K562 (cell line): ENCODE results near the gene PIGQ. TPM values are rescaled to one million over a fixed set of nuclear protein-coding genes. Genes with fewer than 3 reads are reported as not detected.

Experiments
- ATAC-seq: fragments of 200-7000 bp; cut with Tn5 transposase; 3 replicates; pipeline ENCODE4 v1.9.1; 2020; ENCODE audit warnings: moderate library complexity
- BruUV-seq: library from RNA; stranded (reverse); fragments of 400-500 nt; replicated peaks from 2 replicates; lab custom pipeline; 2021; lab: Mats Ljungman, UMichigan
- CTCF ChIA-PET: fragments of 300-600 bp; formaldehyde crosslinking; extraction: SDS; loops from one replicate; lab custom pipeline; 2021; ENCODE audit warnings: low intra/inter-chr PET ratio; lab: Yijun Ruan, JAX
- POLR2A ChIA-PET: fragments of 300-600, 350-650 bp; sonication (Branson Sonifier 250); formaldehyde crosslinking; extraction: SDS; loops from one replicate; lab custom pipeline; 2021; ENCODE audit warnings: antibody characterized with exemption, inconsistent platforms; lab: Yijun Ruan, JAX
- DNase-seq, 4 experiments: peaks; one replicate each; pipeline versions ENCODE4 v3.0.0 to v3.0.0-alpha.2; 2011 to 2018; ENCODE audit warnings: low spot score in 3 of 4, mixed read lengths in 3 of 4; ENCODE audit errors: extremely low read depth in 1 of 4
- FAIRE-seq: peaks from 2 replicates; lab custom pipeline; 2011; peaks lifted over from hg19 to GRCh38; lab: Jason Lieb, UNC
- H2AFZ ChIP-seq: 2 replicates; pipeline ENCODE4 v1.6.0; 2011; ENCODE audit warnings: low read depth, low read length, control low read depth, inconsistent platforms
- H3K27ac ChIP-seq: fragments of 200-600 bp; 3 replicates; pipeline ENCODE4 v1.8.0; 2011; ENCODE audit warnings: low read depth, mild to moderate bottlenecking, control low read depth, inconsistent platforms, low read length, moderate library complexity, mixed read lengths; ENCODE audit errors: extremely low read depth
- H3K27me3 ChIP-seq, 2 experiments: fragments of 300-600 bp in 1 of 2; 2 replicates in 1 of 2; 3 replicates in 1 of 2; pipeline versions ENCODE4 v1.6.0 to v1.8.0; 2011; ENCODE audit warnings: inconsistent platforms in 2 of 2, low read length in 2 of 2, mild to moderate bottlenecking in 1 of 2, mixed read lengths in 1 of 2, moderate library complexity in 1 of 2; ENCODE audit not compliant: control insufficient read depth in 2 of 2, insufficient read depth in 2 of 2
- H3K36me3 ChIP-seq: fragments of 300-600 bp; 3 replicates; pipeline ENCODE4 v1.8.0; 2011; ENCODE audit warnings: mild to moderate bottlenecking, low read length, inconsistent platforms; ENCODE audit not compliant: control insufficient read depth, insufficient read depth
- H3K4me1 ChIP-seq, 2 experiments: fragments of 200-600 bp in 1 of 2; replicated peaks in 1 of 2; 2 replicates in 1 of 2; 3 replicates in 1 of 2; pipeline versions ENCODE4 v1.5.1 to v1.8.0; 2011; ENCODE audit warnings: inconsistent platforms in 2 of 2, low read length in 2 of 2, mild to moderate bottlenecking in 1 of 2, mixed read lengths in 1 of 2, moderate library complexity in 1 of 2; ENCODE audit not compliant: control insufficient read depth in 2 of 2, insufficient read depth in 2 of 2
- H3K4me2 ChIP-seq: 2 replicates; pipeline ENCODE4 v1.6.1; 2011; ENCODE audit warnings: low read length, control low read depth, inconsistent platforms, mixed read lengths; ENCODE audit not compliant: insufficient read depth
- H3K4me3 ChIP-seq: fragments of 200-600 bp; sonication (generic), shearing (Covaris generic); 2 replicates; pipeline ENCODE4 v1.5.1; 2016; ENCODE audit warnings: control low read depth, inconsistent platforms
- H3K79me2 ChIP-seq: fragments of 200-600 bp; 3 replicates; pipeline ENCODE4 v1.8.0; 2011; ENCODE audit warnings: low read length, inconsistent platforms; ENCODE audit not compliant: control insufficient read depth, insufficient read depth
- H3K9ac ChIP-seq, 2 experiments: 2 replicates each; pipeline versions ENCODE4 v1.6.0 to v1.6.1; 2011; ENCODE audit warnings: low read depth in 2 of 2, low read length in 2 of 2, control low read depth in 1 of 2, inconsistent platforms in 1 of 2, mild to moderate bottlenecking in 1 of 2, mixed read lengths in 1 of 2; ENCODE audit not compliant: insufficient read depth in 1 of 2
- H3K9me1 ChIP-seq: one replicate; pipeline ENCODE4 v1.6.0; 2011; ENCODE audit warnings: inconsistent platforms, mild to moderate bottlenecking, low read length, moderate library complexity; ENCODE audit not compliant: control insufficient read depth, insufficient read depth
- H3K9me3 ChIP-seq: replicated peaks from 2 replicates; pipeline ENCODE4 v1.5.1; 2011; ENCODE audit warnings: low read depth, low read length, inconsistent platforms; ENCODE audit not compliant: control insufficient read depth, insufficient read depth
- H4K20me1 ChIP-seq: replicated peaks from 2 replicates; pipeline ENCODE4 v1.6.1; 2011; ENCODE audit warnings: low read length, inconsistent platforms, mixed read lengths; ENCODE audit not compliant: control insufficient read depth, insufficient read depth
- DDX20 ChIP-seq: fragments of 450-650 bp; IDR thresholded peaks from 2 replicates; pipeline ENCODE4 v1.6.1; 2016; ENCODE audit warnings: missing genetic modification characterization, low read depth, mild to moderate bottlenecking, missing compliant biosample characterization, moderate library complexity
- HBP1 ChIP-seq: fragments of 450-650 bp; formaldehyde crosslinking; IDR thresholded peaks from 2 replicates; pipeline ENCODE4 v1.4.0; 2022; ENCODE audit warnings: missing genetic modification characterization
- NONO ChIP-seq, 2 experiments: fragments of 200-400 bp in 1 of 2; fragments of 450-650 bp in 1 of 2; formaldehyde crosslinking in 1 of 2; IDR thresholded peaks; 2 replicates each; pipeline ENCODE4 v1.6.1; 2017; ENCODE audit warnings: low read depth in 2 of 2, mild to moderate bottlenecking in 2 of 2, moderate library complexity in 2 of 2, low read length in 1 of 2
- TAF1 ChIP-seq: IDR thresholded peaks from 2 replicates; pipeline ENCODE4 v1.6.1; 2011; ENCODE audit warnings: mild to moderate bottlenecking, low read length, moderate library complexity; ENCODE audit not compliant: insufficient read depth, control insufficient read depth, severe bottlenecking; ENCODE audit errors: extremely low read depth
- TCF3 ChIP-seq: sonication (generic); formaldehyde crosslinking; IDR thresholded peaks from 2 replicates; pipeline ENCODE4 v1.4.0; 2020; ENCODE audit warnings: mild to moderate bottlenecking, missing genetic modification reagents
- TEAD4 ChIP-seq, 2 experiments: sonication (generic) in 1 of 2; formaldehyde crosslinking in 1 of 2; IDR thresholded peaks; 2 replicates each; pipeline versions ENCODE4 v1.6.1 to v1.8.0; 2012 to 2022; ENCODE audit warnings: borderline replicate concordance in 1 of 2, inconsistent platforms in 1 of 2, low read length in 1 of 2, mild to moderate bottlenecking in 1 of 2, missing genetic modification reagents in 1 of 2
- UBTF ChIP-seq, 2 experiments: IDR thresholded peaks; 2 replicates each; pipeline ENCODE4 v1.6.1; 2012; ENCODE audit warnings: improper control_type of control experiment in 2 of 2, low read depth in 2 of 2, low read length in 2 of 2, borderline replicate concordance in 1 of 2
- ZBTB5 ChIP-seq: fragments of 450-650 bp; IDR thresholded peaks from 2 replicates; pipeline ENCODE4 v1.6.1; 2017; ENCODE audit warnings: antibody characterized with exemption
- ZNF444 ChIP-seq: fragments of 250-450 bp; sonication (Bioruptor Pico); IDR thresholded peaks from 2 replicates; pipeline ENCODE4 v1.4.0; 2020; ENCODE audit warnings: mild to moderate bottlenecking, moderate library complexity
- ZNF609 ChIP-seq: sonication (generic); formaldehyde crosslinking; IDR thresholded peaks from 2 replicates; pipeline ENCODE4 v1.8.1; 2023; ENCODE audit warnings: missing genetic modification reagents, mild to moderate bottlenecking, borderline replicate concordance
- WGBS: fragments of 100-300 bp; shearing (Covaris generic); methylation state at CpG from one replicate; pipeline ENCODE4 v1.1.6; 2016; ENCODE audit warnings: low coverage, mixed read lengths; ENCODE audit not compliant: insufficient coverage; ENCODE audit errors: missing lambda C conversion rate; 5-methylcytosine and 5-hydroxymethylcytosine counted together
- in situ Hi-C: fragments of 300-500 bp; cut with MboI; formaldehyde crosslinking; loops from 4 replicates; pipeline ENCODE4 v1.15.0; 2018; ENCODE audit warnings: inconsistent platforms, mixed read lengths
- intact Hi-C: fragments of 100-400 bp; cut with micrococcal nuclease; formaldehyde crosslinking; loops from 2 replicates; pipeline ENCODE4 v1.14.2; 2022
- polyA plus RNA-seq, 8 experiments: library from polyadenylated mRNA; depleted of rRNA in 4 of 8; stranded (reverse) in 5 of 8; unstranded in 3 of 8; fragments of >200 nt; fragmentation: Nextera tagmentation in 2 of 8; fragmentation: Illumina TruSeq in 1 of 8; extraction: Ambion mirVana in 2 of 8; extraction: Trizol in 1 of 8; gene quantifications; 2 replicates each; pipeline versions ENCODE4 v1.2.1 to v1.2.3, GENCODE V29; 2011 to 2014; ENCODE audit warnings: inconsistent platforms in 1 of 8, missing spikeins in 1 of 8
- total RNA-seq, 7 experiments: library from RNA; depleted of rRNA in 6 of 7; stranded (reverse); fragments of >200 nt in 6 of 7; fragmentation: Illumina TruSeq in 2 of 7; extraction: Trizol in 2 of 7; gene quantifications; 2 replicates each; pipeline versions ENCODE4 v1.2.1 to v1.2.3, GENCODE V29; 2011 to 2021; ENCODE audit warnings: low replicate concordance in 1 of 7

PIGQ gene
- total and polyA plus RNA-seq, 9 of the 15 experiments (the other 6 are each of a cell fraction or from before 2014, with no cell fraction given), result 0.20 to 49.6 (median 11.7) TPM

GRCh38 chr16:559021-559380 lies 10.8 kb upstream of the PIGQ start:
- Histone ChIP-seq H3K36me3 (peaks cover 2% of the 10 kb centered on the region; the same call in 1 of the 3 replicates), H3K79me2 (no peaks in the 10 kb centered on the region), H3K27ac (no peak overlapping the region), H3K4me3 (no peak overlapping the region), H3K4me2 (no peak overlapping the region), H3K9me1 (no peaks in the 10 kb centered on the region), H3K9me3 (no peaks in the 10 kb centered on the region), H3K27me3 (peaks cover 3 to 17% of the 10 kb centered on the region in 2 experiments; a peak in 4 of 5 replicates), H4K20me1 (no peaks in the 10 kb centered on the region), H2AFZ (no peak overlapping the region), H3K9ac (no peak overlapping the region), H3K4me1 (peaks cover 0 to 92% of the 10 kb centered on the region in 2 experiments; a peak in 2 of 5 replicates)
- no peak for FAIRE-seq
- no TSS peak for BruUV-seq
- CTCF ChIA-PET, result no interaction called here
- WGBS, result 33% methylated on average over 10 of the region's 15 CpGs
- POLR2A ChIA-PET, result interaction anchor here (0.6 to 1.0 kb wide), 2 partner anchors 32 to 1000 kb away, joined by 3 read pairs; partner anchors contain the start of gene CAPN15
- intact Hi-C loops, result no loop called here
- ATAC-seq, result no peak
- no peak for DNase-seq
- in situ Hi-C loops, result no loop called here
- TF ChIP-seq ZNF609, result no peak
- no peak for TF ChIP-seq HBP1 (CRISPR knock-in tag)
- no peak for TF ChIP-seq UBTF (IDR thresholded peaks at IDR 0.05; ENCODE audit: borderline replicate concordance in 1 of 2, low read depth in 2 of 2, low read length in 2 of 2)
- no peak for TF ChIP-seq DDX20
- TF ChIP-seq TAF1, result no peak
- no peak for TF ChIP-seq TCF3 (CRISPR knock-in tag)
- TF ChIP-seq NONO (IDR thresholded peaks at IDR 0.05; ENCODE audit: low read depth in 2 of 2, low read length in 1 of 2), result no peak
- TF ChIP-seq TEAD4 (IDR thresholded peaks at IDR 0.05; ENCODE audit: low read length), result no peak
- TF ChIP-seq TEAD4 (CRISPR knock-in tag; IDR thresholded peaks at IDR 0.05; ENCODE audit: borderline replicate concordance), result no peak
- TF ChIP-seq ZNF444 (CRISPR knock-in tag), result no peak
- no peak for TF ChIP-seq ZBTB5
